NCI-H1694 (cell line): ENCODE results near the gene AJM1.
A peak's percentile ranks its signal among the peaks of the same experiment; 100 is the strongest.

Experiments used
- DNase-seq: peaks from one replicate; lab custom pipeline; 2025; lab: John Stamatoyannopoulos, UW

The AJM1 gene

GRCh38 chr9:136845465-136846260 lies 3.4 kb downstream of the AJM1 start:
- no peak for DNase-seq

DNA sequence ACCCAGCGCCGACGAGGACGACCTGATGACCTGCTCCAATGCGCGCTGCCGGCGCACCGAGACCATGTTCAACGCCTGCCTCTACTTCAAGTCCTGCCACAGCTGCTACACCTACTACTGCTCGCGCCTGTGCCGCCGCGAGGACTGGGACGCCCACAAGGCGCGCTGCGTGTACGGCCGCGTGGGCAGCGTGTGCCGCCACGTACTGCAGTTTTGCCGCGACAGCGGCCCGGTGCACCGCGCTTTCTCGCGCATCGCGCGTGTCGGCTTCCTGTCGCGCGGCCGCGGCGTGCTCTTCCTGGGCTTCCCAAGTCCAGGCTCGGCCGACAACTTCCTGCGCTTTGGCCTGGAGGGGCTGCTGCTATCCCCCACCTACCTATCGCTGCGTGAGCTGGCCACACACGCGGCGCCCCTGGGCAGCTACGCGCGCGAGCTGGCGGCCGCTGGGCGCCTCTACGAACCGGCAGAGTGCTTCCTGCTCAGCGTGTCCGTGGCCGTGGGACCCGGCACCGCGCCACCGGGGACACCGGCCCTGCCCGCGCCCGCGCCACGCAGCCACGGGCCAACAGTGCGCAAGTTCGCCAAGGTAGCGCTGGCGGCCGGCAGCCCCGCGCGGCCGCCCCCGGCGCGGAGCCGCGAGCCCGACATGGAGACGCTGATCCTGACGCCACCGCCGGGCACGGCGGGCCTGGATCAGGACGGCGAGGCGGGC lies 4.3 kb downstream of the AJM1 start:
- DNase-seq, result no peak

DNA sequence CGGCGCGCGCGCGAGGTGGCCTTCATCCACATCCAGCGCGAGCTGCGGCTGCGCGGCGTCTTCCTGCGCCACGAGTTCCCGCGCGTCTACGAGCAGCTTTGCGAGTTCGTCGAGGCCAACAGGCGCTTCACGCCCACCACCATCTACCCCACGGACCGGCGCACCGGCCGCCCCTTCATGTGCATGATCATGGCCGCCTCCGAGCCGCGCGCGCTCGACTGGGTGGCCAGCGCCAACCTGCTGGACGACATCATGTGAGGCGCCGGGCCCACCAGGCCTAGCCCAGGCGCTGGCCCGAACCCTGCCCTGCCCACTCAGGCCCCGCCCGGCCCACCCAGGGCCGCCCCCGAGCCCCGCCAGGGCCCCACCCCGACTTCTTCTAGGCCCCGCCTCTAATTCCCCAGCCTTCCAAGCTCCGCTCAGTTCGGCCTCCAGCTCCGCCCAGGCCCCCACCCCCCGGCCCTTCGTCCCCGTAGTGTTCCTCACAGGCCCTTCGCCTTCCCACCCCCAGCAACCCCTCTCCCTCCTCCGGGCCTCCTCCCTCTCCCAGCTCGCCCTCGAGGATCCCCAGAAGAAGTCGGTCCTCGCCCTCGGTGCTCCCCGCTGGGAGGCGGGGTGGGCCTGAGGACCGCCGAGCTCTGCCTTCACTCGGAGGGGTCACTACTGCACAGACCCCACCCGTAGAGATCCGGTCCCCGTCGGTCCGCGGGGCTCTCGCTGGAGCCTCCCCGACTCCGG lies 5.0 kb downstream of the AJM1 start:
- DNase-seq, result no peak

DNA sequence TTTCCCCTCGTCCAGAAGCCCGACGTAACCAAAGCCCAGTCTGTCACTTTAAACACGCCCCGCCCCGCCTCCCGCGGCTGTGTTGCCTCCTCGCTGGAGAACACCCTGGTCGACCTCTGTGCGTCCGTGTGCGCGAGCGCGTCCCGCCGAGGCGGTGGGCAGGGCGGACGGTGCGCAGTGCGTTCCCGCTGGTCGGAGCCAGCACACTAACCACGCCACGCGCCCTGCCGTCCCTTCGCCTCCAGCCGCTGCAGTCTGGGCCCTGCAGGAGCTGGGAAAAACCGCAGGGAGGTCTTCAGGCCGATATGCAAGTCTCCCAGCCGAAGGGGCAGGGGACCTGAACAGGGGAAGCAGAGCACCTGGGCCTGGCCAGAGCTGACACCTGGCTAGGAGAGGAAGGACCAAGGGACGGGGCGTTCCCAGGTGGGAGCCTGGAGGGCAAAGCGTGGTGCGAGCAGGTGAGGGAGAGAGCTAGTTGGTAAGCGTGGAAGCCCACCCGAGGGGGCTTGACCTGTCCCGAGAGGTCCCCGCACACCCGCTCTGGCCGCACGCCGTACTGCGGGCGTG lies 5.6 kb downstream of the AJM1 start:
- DNase-seq, result peak; percentile 30

GRCh38 chr9:136848393-136849037 lies 6.2 kb downstream of the AJM1 start:
- DNase-seq, result no peak

GRCh38 chr9:136849038-136849959 lies 7.0 kb downstream of the AJM1 start, which contains the start of gene PHPT1:
PHPT1 (plus strand) TSS chr9:136849409; CDS start chr9:136849431, 22 bp downstream.
- peak; percentile 95 for DNase-seq

GRCh38 chr9:136849960-136850865 lies 7.9 kb downstream of the AJM1 start:
- DNase-seq, result no peak

DNA sequence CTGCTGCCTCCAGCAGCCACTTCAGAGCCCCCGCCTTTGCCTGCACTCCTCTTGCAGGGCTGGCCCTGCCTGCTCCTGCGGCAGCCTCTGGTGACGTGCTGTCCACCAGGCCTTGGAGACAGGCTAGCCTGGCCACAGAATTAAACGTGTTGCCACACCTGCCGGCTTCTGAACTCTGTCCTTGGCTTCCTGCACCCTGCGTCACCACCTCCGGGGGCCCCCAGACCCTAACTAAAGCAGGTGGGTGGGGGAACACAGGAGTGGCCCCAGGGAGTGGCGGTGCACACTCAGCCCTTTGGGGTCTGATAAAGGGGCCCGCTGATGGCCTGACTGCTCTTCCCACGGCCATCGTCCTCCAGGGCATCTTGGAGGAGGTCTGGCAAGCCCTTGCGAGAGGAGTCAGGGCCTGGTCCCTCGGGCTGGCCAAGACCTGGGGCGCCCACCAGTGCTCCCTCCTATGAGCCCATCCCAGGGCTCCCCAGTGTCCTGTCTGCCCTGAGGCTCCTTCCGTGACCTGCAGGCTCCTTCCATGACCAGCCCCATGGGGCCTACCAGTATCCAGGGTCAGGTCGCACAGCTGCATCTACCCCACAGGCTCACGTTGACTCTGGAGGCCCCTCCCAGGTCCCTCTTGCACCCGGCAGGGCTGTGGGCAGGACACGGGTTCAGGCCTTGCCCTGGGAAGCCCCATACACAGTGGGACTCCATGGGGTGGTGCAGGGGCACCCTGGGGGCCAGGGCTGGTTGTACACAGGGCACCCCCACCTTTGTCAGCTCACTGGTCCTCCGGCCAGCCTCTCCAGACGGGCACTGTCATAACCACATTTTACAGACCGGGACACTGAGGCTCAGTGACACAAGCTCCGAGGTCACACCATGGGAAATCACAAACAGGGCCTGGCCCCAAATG lies 8.8 kb downstream of the AJM1 start:
- DNase-seq, result no peak

- DNase-seq, result no peak
Measured at GRCh38 chr9:136851941-136852663, 9.8 kb downstream of the AJM1 start, which contains the start of gene MAMDC4. MAMDC4 (plus strand) TSS chr9:136852346; CDS start chr9:136852417, 71 bp downstream.

DNA sequence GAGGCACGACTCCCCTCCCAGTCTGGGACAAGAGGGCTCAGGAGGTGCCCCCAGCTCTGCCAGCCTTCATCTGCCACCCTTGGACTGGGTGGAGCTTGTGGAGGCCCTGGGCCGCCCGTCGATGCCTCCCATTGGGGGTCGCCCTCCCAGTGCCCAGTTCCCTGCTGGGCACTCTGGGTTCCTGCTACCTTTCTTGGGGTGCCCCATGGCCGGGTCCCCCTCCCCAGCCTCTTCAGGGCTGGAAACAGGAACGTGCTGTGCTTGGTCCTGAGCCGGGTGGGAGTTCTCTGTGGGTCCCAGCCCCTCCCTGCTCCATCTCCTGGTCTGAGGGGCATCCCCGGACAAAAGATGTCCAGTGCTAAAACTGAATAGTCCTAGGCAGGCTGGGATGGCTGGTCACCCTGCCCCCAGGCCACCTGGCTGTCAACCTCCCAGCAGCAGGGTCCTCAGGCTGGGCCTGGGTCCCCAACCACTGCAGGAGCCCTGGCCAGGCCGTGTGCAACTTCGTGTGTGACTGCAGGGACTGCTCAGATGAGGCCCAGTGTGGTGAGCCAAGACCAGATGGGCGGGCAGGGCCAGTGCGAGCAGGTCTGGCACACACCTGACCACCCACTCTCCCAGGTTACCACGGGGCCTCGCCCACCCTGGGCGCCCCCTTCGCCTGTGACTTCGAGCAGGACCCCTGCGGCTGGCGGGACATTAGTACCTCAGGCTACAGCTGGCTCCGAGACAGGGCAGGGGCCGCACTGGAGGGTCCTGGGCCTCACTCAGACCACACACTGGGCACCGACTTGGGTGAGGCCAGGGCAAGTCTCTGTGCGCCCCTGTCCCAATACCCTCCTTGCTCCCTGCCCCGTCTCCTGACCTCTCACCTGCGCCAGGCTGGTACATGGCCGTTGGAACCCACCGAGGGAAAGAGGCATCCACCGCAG lies 10.7 kb downstream of the AJM1 start:
- no peak for DNase-seq

GRCh38 chr9:136853596-136854112 lies 11.4 kb downstream of the AJM1 start:
- no peak for DNase-seq

GRCh38 chr9:136854113-136854841 lies 12.0 kb downstream of the AJM1 start:
- no peak for DNase-seq

DNA sequence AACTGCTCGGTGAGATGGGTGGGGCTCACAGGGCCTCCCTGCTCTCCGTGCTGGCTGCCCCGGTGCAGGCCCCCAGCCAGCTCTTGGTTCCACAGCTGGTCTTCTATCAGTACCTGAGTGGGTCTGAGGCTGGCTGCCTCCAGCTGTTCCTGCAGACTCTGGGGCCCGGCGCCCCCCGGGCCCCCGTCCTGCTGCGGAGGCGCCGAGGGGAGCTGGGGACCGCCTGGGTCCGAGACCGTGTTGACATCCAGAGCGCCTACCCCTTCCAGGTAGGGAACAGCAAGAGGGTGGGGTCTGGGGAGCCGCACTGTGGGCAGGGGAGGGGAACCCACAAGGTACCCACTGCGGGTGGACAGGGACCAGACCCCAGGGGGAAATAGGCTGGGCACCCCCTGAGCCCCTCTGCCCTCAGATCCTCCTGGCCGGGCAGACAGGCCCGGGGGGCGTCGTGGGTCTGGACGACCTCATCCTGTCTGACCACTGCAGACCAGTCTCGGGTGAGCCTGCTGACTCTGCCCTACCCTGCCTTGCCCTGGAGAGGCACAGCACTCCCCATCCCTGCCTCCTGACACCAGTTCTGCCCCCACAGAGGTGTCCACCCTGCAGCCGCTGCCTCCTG lies 12.7 kb downstream of the AJM1 start:
- no peak for DNase-seq

- DNase-seq, result no peak
Measured at GRCh38 chr9:136855461-136856078, 13.3 kb downstream of the AJM1 start.

DNA sequence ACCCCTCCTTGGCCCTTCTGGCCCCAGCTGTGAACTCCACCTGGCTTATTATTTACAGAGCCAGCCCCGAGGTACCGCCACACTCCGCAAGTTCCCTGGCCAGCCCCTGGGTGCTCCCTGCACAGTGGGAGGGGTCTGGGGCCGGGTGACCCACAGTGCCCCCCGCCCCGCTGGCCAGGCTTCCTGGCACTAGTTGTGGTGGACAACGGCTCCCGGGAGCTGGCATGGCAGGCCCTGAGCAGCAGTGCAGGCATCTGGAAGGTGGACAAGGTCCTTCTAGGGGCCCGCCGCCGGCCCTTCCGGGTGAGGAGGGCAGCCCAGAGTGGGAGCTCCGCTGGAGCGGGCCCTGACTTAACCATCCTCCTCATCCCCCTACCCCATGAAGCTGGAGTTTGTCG lies 13.8 kb downstream of the AJM1 start:
- DNase-seq, result no peak
